Effector memory CD8-positive, alpha-beta T cell (primary cell): ENCODE results near the gene STAT6.

Experiments
- ATAC-seq: fragments of 150-1000 bp; cut with Tn5 transposase; replicated peaks from 2 replicates; pipeline ENCODE4 v1.10.0; 2021; ENCODE audit warnings: mild to moderate bottlenecking, moderate library complexity
- DNase-seq, 3 experiments: peaks; one replicate each; pipeline ENCODE4 v3.0.0; 2021
- H3K27ac Mint-ChIP-seq, 2 donors: one replicate each; pipeline ENCODE4 v1.8.0; 2022; ENCODE audit warnings: mild to moderate bottlenecking in 2 of 2, mixed read lengths in 2 of 2, moderate library complexity in 2 of 2
- H3K27me3 Mint-ChIP-seq, 2 donors: one replicate each; pipeline ENCODE4 v1.8.0; 2022; ENCODE audit warnings: mixed read lengths in 2 of 2
- H3K36me3 Mint-ChIP-seq: one replicate; pipeline ENCODE4 v1.8.0; 2022; ENCODE audit warnings: mild to moderate bottlenecking, moderate library complexity, mixed read lengths; ENCODE audit not compliant: insufficient read depth
- H3K4me1 Mint-ChIP-seq, 2 donors: one replicate each; pipeline ENCODE4 v1.8.0; 2022; ENCODE audit warnings: low read depth in 2 of 2, mixed read lengths in 2 of 2
- H3K4me3 Mint-ChIP-seq, 2 donors: one replicate each; pipeline ENCODE4 v1.8.0; 2022; ENCODE audit warnings: mild to moderate bottlenecking in 2 of 2, mixed read lengths in 2 of 2, moderate library complexity in 2 of 2
- H3K9me3 Mint-ChIP-seq, 2 donors: one replicate each; pipeline ENCODE4 v1.8.0; 2022; ENCODE audit warnings: mixed read lengths in 2 of 2

Gene STAT6

GRCh38 chr12:57097554-57097835, 13.7 kb downstream of the STAT6 start:
- H3K27ac Mint-ChIP-seq, result no peak overlapping the region
- H3K4me1 Mint-ChIP-seq, result peaks cover 15 to 21% of the 10 kb centered on the region in 2 donors
- H3K36me3 Mint-ChIP-seq, result peaks cover 63% of the 10 kb centered on the region
- no peak overlapping the region for H3K4me3 Mint-ChIP-seq
- H3K27me3 Mint-ChIP-seq, result no peaks in the 10 kb centered on the region
- ATAC-seq (no peak), DNase-seq (no peak)
- H3K9me3 Mint-ChIP-seq, result no peaks in the 10 kb centered on the region

DNA sequence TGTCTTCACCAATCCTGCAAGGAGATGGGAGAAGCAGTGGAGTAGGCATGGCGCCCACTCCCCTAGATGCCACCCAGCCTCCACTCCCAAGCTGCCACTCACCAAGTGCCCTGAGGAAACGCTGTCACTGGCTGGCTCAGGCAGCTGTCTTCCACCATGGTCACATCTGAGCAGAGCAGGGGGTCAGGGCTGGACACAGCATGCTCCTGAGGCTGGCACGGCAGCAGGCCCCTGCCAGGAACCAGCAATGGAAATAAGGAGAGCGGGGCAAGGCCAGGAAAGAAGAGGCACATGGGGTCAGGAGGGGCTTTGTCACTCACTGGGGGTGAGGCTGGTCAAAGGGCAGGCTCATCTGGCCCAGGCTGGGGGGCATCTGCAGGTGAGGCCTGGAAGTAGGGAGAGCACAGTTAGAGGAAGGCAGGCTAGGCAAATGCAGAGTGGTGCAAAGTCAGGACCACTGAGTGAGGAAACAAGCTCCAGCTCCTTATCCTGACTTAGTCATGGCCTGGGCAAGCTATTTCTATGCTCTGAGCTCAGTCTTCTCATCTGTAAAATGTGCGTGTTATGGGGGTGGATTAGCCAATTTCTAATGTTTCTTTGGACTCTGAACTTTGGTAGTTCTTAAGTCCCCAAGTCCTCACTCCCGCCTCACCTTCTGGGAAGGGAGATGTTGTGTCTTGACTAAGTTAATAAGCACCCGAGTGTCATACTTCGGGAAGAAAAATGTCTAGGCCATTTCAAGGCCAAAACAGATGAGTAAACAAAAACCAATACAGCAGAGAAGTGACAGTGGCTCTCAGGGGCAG, 14.2 kb downstream of the STAT6 start:
- peak overlapping the region in 1 of 2 donors; percentile 11 for H3K27ac Mint-ChIP-seq
- ATAC-seq, result no peak
- DNase-seq, result no peak
- no peaks in the 10 kb centered on the region for H3K27me3 Mint-ChIP-seq
- no peak overlapping the region for H3K4me3 Mint-ChIP-seq
- H3K9me3 Mint-ChIP-seq, result no peaks in the 10 kb centered on the region
- H3K4me1 Mint-ChIP-seq, result peaks cover 15 to 22% of the 10 kb centered on the region in 2 donors
- H3K36me3 Mint-ChIP-seq, result peaks cover 57% of the 10 kb centered on the region

- ATAC-seq (no peak), DNase-seq (no peak)
- H3K27ac Mint-ChIP-seq, result peak overlapping the region; percentile 11 to 38
- peaks cover 15 to 21% of the 10 kb centered on the region in 2 donors for H3K4me1 Mint-ChIP-seq
- H3K27me3 Mint-ChIP-seq, result no peaks in the 10 kb centered on the region
- H3K9me3 Mint-ChIP-seq, result no peaks in the 10 kb centered on the region
- no peak overlapping the region for H3K4me3 Mint-ChIP-seq
- peaks cover 49% of the 10 kb centered on the region for H3K36me3 Mint-ChIP-seq
These were observed 15.0 kb downstream of the STAT6 start for GRCh38 chr12:57096099-57096572.

- peak overlapping the region; percentile 56 to 91 for H3K27ac Mint-ChIP-seq
- H3K36me3 Mint-ChIP-seq, result peaks cover 46% of the 10 kb centered on the region
- H3K4me3 Mint-ChIP-seq, result no peak overlapping the region
- ATAC-seq, result no peak
- H3K27me3 Mint-ChIP-seq, result no peaks in the 10 kb centered on the region
- no peaks in the 10 kb centered on the region for H3K9me3 Mint-ChIP-seq
- no peak for DNase-seq
- H3K4me1 Mint-ChIP-seq, result peaks cover 13 to 27% of the 10 kb centered on the region in 2 donors
These were observed 15.7 kb downstream of the STAT6 start for GRCh38 chr12:57095440-57095839.

DNA sequence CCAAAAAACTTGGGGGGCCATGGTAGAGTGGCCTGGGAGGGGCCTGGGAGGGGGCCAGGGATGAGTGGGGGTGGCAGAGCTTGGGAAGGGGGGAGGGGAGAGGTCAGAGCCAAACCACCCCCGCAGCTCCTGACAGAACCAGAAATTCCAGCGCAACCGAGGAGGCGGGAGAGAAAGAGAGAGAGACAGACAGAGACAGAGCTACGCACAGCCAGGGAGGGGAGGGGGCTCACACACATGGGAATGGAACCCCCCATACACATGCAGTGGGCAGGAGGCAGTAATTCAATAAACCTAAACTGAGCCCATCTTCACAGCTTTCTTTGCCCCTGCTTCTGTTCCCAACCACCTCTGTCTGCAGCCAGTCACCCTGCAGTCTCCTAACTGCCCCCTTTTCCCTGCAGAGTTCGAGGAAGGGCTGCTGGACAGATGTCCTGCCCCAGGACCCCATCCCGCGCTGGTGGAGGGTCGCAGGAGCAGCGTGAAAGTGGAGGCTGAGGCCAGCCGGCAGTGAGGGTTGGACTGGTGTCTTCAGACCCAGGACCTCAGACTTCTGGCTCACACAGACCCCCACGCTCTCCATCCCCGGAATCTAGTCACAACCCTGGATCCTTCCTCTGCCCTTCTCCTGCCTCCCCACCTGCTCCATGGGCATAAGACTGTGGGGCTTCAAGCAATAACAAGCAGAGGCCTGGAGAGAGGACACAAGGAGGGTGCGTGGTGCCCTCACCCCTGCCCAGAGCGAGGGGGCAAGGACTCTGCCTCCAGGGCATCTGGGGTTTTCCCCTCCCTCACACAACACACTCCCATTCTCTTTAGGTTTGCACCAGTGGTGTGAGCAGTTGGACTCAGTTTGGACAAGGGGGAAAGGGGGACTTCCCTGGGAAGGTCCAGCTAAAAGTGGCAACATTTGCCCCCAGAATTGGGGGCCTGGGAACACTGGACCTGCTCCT, 16.7 kb downstream of the STAT6 start:
- no peak for DNase-seq
- Mint-ChIP-seq H3K36me3 (peaks cover 38% of the 10 kb centered on the region), H3K27ac (peak overlapping the region; percentile 90 to 91), H3K4me3 (no peak overlapping the region), H3K9me3 (no peaks in the 10 kb centered on the region), H3K27me3 (no peaks in the 10 kb centered on the region), H3K4me1 (peaks cover 16 to 34% of the 10 kb centered on the region in 2 donors)
- ATAC-seq, result no peak

GRCh38 chr12:57093415-57094207, 17.6 kb downstream of the STAT6 start:
- peak; percentile 58 for ATAC-seq
- Mint-ChIP-seq H3K36me3 (peaks cover 31% of the 10 kb centered on the region), H3K27ac (peak overlapping the region; percentile 90 to 91), H3K4me1 (peaks cover 20 to 33% of the 10 kb centered on the region in 2 donors), H3K9me3 (no peaks in the 10 kb centered on the region), H3K27me3 (no peaks in the 10 kb centered on the region), H3K4me3 (peak overlapping the region; percentile 66 to 68)
- peak in 2 of 3 experiments; percentile 29 to 36 for DNase-seq

DNA sequence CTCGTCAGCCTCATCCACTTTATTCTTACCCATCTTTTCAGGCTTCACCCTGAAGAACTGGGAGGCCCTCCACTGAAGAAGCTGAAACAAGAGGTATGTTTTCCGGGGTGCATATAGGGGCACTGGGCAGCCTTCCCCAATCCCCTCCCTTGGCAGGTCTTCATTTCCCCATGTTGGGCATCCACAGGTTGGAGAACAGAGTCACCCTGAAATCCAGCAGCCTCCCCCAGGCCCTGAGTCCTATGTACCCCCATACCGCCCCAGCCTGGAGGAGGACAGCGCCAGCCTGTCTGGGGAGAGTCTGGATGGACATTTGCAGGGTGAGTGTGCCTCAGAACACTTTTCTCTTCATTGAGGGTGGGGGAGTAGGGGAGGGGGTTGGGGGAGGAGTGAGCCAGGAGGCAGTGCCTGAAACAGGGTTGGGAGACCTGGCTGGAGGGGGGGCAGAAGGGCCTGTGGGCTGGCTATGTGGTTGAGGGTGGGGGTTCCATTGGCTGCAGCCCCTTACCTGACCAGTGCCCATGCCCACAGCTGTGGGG, 18.2 kb downstream of the STAT6 start:
- H3K4me1 Mint-ChIP-seq, result peaks cover 25 to 38% of the 10 kb centered on the region in 2 donors
- peak overlapping the region; percentile 29 to 91 for H3K27ac Mint-ChIP-seq
- H3K4me3 Mint-ChIP-seq, result no peak overlapping the region
- H3K9me3 Mint-ChIP-seq, result no peaks in the 10 kb centered on the region
- DNase-seq (no peak), ATAC-seq (no peak)
- no peaks in the 10 kb centered on the region for H3K27me3 Mint-ChIP-seq
- H3K36me3 Mint-ChIP-seq, result peaks cover 35% of the 10 kb centered on the region

- DNase-seq (no peak), ATAC-seq (no peak)
- H3K9me3 Mint-ChIP-seq, result no peaks in the 10 kb centered on the region
- peaks cover 28 to 40% of the 10 kb centered on the region in 2 donors for H3K4me1 Mint-ChIP-seq
- H3K27me3 Mint-ChIP-seq, result no peaks in the 10 kb centered on the region
- no peak overlapping the region for H3K4me3 Mint-ChIP-seq
- H3K27ac Mint-ChIP-seq, result peak overlapping the region; percentile 29 to 91
- peaks cover 35% of the 10 kb centered on the region for H3K36me3 Mint-ChIP-seq
These were observed 18.7 kb downstream of the STAT6 start for GRCh38 chr12:57092529-57092862.

- Mint-ChIP-seq H3K4me3 (no peak overlapping the region), H3K36me3 (peaks cover 29% of the 10 kb centered on the region)
These were observed 19.3 kb downstream of the STAT6 start for GRCh38 chr12:57091638-57092528.

DNA sequence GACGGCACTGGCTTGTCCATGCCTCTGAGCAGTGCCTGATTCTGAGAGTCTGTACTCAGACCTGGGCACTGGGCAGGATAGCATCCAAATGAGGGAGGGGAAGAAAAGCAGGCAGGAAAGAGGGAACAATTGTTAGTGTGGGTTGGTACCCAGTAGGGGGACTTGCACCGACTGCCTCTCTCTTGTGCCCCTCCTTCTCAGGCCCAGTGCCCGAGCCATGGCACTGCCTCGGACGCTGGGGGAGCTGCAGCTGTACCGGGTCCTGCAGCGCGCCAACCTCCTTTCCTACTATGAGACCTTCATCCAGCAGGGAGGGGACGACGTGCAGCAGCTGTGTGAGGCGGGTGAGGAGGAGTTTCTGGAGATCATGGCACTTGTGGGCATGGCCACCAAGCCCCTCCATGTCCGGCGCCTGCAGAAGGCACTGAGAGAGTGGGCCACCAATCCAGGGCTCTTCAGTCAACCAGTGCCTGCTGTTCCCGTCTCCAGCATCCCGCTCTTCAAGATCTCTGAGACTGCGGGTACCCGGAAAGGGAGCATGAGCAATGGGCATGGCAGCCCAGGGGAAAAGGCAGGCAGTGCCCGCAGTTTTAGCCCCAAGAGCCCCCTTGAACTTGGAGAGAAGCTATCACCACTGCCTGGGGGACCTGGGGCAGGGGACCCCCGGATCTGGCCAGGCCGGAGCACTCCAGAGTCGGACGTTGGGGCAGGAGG, 20.1 kb downstream of the STAT6 start:
- Mint-ChIP-seq H3K36me3 (peaks cover 24% of the 10 kb centered on the region), H3K27ac (peak overlapping the region; percentile 41 to 76), H3K4me1 (peaks cover 38 to 44% of the 10 kb centered on the region in 2 donors), H3K27me3 (no peaks in the 10 kb centered on the region), H3K9me3 (no peaks in the 10 kb centered on the region), H3K4me3 (peak overlapping the region in 1 of 2 donors; percentile 14)
- DNase-seq (no peak), ATAC-seq (no peak)

More at GRCh38 chr12:57091638-57092528, 19.3 kb downstream of the STAT6 start:
- Mint-ChIP-seq H3K27ac (peak overlapping the region; percentile 76 to 91), H3K4me1 (peaks cover 31 to 41% of the 10 kb centered on the region in 2 donors), H3K27me3 (no peaks in the 10 kb centered on the region), H3K9me3 (no peaks in the 10 kb centered on the region)
- no peak for ATAC-seq
- no peak for DNase-seq

GRCh38 chr12:57090490-57090889, 20.7 kb downstream of the STAT6 start:
- no peaks in the 10 kb centered on the region for H3K27me3 Mint-ChIP-seq
- H3K36me3 Mint-ChIP-seq, result peaks cover 22% of the 10 kb centered on the region
- peaks cover 43 to 48% of the 10 kb centered on the region in 2 donors for H3K4me1 Mint-ChIP-seq
- no peaks in the 10 kb centered on the region for H3K9me3 Mint-ChIP-seq
- peak overlapping the region in 1 of 2 donors; percentile 95 for H3K4me3 Mint-ChIP-seq
- ATAC-seq, result no peak
- no peak overlapping the region for H3K27ac Mint-ChIP-seq
- no peak for DNase-seq
